Measurements from ENCODE around the gene GATA2. TPM values are rescaled to one million over a fixed set of nuclear protein-coding genes. Genes with fewer than 3 reads are reported as not detected.

GATA2 gene
- total RNA-seq, 1 donor from 2014 or later: 68.3 TPM

DNA sequence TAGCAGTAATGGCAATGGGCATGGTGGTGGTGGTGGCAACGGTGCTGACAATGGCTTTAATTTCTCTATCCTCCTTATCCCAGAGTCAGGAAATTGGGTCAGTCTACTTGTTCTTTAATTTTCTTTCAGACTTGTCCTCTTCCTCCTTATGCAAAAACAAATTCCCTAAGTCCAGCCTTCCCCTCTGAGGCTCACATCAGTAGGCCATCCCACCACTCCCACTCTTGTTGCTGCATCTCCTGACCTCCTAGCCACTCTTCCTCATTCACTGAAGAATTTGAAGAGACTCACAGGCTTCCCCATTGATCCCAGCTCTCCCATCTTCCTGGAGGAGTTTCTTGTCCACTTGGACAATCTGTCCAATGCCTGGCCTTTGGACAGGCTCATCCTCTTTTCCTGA lies 46.2 kb downstream of the GATA2 start:
- Histone ChIP-seq H3K36me3 (no peaks in the 10 kb centered on the region), H3K27me3 (ENCODE audit: low read depth) (no peaks in the 10 kb centered on the region), H3K4me1 (no peaks in the 10 kb centered on the region), H3K4me3 (no peak overlapping the region), H3K9me3 (no peaks in the 10 kb centered on the region), H3K27ac (no peak overlapping the region)
- TF ChIP-seq, protein P1, sequence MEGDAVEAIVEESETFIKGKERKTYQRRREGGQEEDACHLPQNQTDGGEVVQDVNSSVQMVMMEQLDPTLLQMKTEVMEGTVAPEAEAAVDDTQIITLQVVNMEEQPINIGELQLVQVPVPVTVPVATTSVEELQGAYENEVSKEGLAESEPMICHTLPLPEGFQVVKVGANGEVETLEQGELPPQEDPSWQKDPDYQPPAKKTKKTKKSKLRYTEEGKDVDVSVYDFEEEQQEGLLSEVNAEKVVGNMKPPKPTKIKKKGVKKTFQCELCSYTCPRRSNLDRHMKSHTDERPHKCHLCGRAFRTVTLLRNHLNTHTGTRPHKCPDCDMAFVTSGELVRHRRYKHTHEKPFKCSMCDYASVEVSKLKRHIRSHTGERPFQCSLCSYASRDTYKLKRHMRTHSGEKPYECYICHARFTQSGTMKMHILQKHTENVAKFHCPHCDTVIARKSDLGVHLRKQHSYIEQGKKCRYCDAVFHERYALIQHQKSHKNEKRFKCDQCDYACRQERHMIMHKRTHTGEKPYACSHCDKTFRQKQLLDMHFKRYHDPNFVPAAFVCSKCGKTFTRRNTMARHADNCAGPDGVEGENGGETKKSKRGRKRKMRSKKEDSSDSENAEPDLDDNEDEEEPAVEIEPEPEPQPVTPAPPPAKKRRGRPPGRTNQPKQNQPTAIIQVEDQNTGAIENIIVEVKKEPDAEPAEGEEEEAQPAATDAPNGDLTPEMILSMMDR (IDR thresholded peaks at IDR 0.05): no peak
- no peak for DNase-seq
- intact Hi-C loops (cut with DNase I): no loop called here
- no peak for ATAC-seq

DNA sequence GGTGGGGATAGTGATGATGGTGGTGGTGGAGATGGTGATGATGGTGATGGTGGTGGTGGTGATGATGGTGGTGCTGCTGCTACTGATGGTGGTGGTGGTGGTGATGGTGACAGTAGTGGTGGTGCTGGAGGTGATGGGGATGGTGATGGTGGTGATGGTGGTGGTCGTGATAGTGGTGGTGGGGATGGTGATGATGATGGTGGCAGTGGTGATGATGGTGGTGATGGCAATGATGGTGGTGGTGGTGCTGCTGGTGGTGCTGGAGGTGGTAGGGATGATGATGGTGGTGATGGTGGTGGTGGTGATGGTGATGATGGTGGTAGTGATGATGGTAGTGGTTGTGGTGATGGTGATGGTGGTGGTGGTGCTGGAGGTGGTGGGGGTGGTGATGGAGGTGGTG lies 47.6 kb downstream of the GATA2 start:
- intact Hi-C loops (cut with DNase I): no loop called here
- no peaks in the 10 kb centered on the region for H3K36me3 ChIP-seq

DNA sequence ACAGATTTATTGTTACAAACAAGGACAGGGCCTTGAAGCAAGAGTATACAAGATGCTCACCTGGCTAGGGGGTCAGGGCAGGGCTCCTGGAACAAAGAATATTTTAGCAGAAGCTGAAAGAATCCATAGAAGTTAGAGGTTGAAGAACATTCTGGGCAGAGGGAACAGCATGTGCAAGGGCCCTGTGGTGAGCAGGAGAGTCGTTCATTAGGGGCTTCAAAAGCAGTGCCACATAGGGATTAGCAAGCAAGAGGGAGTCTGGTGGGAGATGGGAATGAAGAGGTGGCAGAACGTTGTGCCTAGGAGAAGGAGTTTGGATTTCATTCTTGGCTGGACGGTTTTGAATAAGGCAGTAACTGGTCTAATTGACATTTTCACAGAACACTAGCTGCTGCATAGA lies 49.2 kb downstream of the GATA2 start:
- intact Hi-C loops (cut with DNase I): no loop called here
- no peak for ATAC-seq
- H3K27me3 ChIP-seq (ENCODE audit: low read depth): no peaks in the 10 kb centered on the region
- no peak overlapping the region for H3K27ac ChIP-seq
- no peaks in the 10 kb centered on the region for H3K4me1 ChIP-seq
- H3K36me3 ChIP-seq: no peaks in the 10 kb centered on the region
- no peak overlapping the region for H3K4me3 ChIP-seq
- no peak for DNase-seq
- no peaks in the 10 kb centered on the region for H3K9me3 ChIP-seq
- TF ChIP-seq, protein P1 (IDR thresholded peaks at IDR 0.05): no peak

More for the DNA sequence above, 47.6 kb downstream of the GATA2 start:
- Histone ChIP-seq H3K27ac (no peak overlapping the region), H3K4me3 (no peak overlapping the region), H3K4me1 (no peaks in the 10 kb centered on the region), H3K9me3 (no peaks in the 10 kb centered on the region), H3K27me3 (ENCODE audit: low read depth) (no peaks in the 10 kb centered on the region)
- DNase-seq (no peak), ATAC-seq (no peak)
- TF ChIP-seq, protein P1 (IDR thresholded peaks at IDR 0.05): no peak

DNA sequence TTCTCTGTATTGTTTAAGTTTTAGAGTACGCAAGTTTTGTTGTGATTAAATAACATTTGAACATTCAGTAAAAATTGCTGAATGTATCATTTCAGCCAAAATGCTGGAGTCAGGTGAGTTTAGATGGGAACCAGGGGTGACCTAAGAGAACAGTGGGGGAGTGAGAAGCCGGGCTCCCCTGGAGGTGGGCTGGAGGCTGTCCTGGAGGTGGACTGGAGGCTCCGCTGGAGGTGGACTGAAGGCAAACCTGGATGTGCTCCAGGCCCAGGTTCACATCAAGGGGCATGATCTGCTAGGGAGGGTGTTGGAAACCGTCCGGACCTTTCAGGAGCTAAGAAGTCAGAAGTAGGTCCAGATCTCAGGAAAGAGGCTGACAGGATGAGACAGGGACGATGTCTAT lies 50.1 kb downstream of the GATA2 start:
- Histone ChIP-seq H3K36me3 (no peaks in the 10 kb centered on the region), H3K27ac (no peak overlapping the region), H3K27me3 (ENCODE audit: low read depth) (no peaks in the 10 kb centered on the region), H3K4me3 (no peak overlapping the region), H3K9me3 (no peaks in the 10 kb centered on the region), H3K4me1 (no peaks in the 10 kb centered on the region)
- TF ChIP-seq, protein P1 (IDR thresholded peaks at IDR 0.05): no peak
- intact Hi-C loops (cut with DNase I): no loop called here
- no peak for ATAC-seq
- DNase-seq: no peak

DNA sequence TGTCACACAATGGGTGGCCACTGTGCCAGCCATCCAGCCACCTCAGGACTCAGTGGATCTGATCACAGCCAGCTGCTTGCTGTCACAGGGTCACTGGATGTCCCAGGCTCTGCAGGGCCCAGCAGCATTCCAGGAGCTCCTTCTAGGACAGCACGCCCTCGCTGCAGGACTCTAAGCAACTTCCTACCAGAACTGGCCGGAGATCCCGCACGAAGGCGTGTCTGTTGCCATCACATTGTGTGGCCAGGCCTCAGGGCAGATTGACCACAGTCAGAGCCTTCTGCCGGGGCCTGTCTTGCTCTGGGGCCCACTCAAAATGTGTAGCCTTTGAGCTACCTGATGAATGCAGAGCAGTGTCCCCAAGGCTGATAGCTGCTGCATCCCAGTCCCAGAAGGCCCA lies 50.9 kb downstream of the GATA2 start:
- intact Hi-C loops (cut with DNase I): no loop called here
- no peak for DNase-seq
- ATAC-seq: no peak
- Histone ChIP-seq H3K27me3 (ENCODE audit: low read depth) (no peaks in the 10 kb centered on the region), H3K4me3 (no peak overlapping the region), H3K9me3 (no peaks in the 10 kb centered on the region), H3K4me1 (no peaks in the 10 kb centered on the region), H3K27ac (no peak overlapping the region), H3K36me3 (no peaks in the 10 kb centered on the region)
- TF ChIP-seq, protein P1 (IDR thresholded peaks at IDR 0.05): no peak

DNA sequence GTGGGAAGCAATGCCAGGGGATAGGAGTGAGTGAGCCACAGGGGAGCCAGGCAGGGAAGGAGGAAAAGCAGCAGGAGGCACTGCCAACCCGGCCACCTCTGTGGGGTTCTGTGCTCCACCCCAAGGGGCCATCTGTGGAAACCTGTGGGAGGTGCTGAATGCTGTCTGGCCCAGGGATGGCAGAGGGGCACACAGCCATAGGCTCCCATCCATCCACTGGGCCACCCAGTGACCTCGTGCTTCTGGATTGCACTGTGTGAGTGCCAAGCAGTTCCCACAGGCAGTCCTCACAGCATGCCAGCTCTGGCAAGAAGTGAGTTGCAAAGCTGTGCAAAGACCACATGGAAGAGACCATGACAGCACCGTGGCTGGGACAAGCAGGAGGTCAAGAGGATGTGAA lies 53.8 kb downstream of the GATA2 start:
- TF ChIP-seq, protein P1 (IDR thresholded peaks at IDR 0.05): no peak
- Histone ChIP-seq H3K9me3 (no peaks in the 10 kb centered on the region), H3K36me3 (no peaks in the 10 kb centered on the region), H3K27me3 (ENCODE audit: low read depth) (peaks cover 4% of the 10 kb centered on the region), H3K27ac (no peak overlapping the region), H3K4me1 (no peaks in the 10 kb centered on the region), H3K4me3 (no peak overlapping the region)
- no peak for DNase-seq
- intact Hi-C loops (cut with DNase I): no loop called here
- no peak for ATAC-seq
